ENCODE results near the gene FAM53A.
"Not testable (repeated sequence)": the region's sequence is repeated elsewhere in the genome, so short reads cannot be mapped to it uniquely, and the experiment has no call there.

FAM53A gene

GRCh38 chr4:1686440-1687036 lies 2.4 kb upstream of the FAM53A start:
- DNase-seq (ENCODE audit: low spot score) = no peak

- peak; percentile 74 for DNase-seq (ENCODE audit: low spot score)
Measured at GRCh38 chr4:1685235-1686150, 1.4 kb upstream of the FAM53A start.

- no peak for DNase-seq (ENCODE audit: low spot score)
Measured at GRCh38 chr4:1684506-1685234, 557 bp upstream of the FAM53A start.

- no peak for DNase-seq (ENCODE audit: low spot score)
Measured at GRCh38 chr4:1683261-1683735, 815 bp downstream of the FAM53A start.

DNA sequence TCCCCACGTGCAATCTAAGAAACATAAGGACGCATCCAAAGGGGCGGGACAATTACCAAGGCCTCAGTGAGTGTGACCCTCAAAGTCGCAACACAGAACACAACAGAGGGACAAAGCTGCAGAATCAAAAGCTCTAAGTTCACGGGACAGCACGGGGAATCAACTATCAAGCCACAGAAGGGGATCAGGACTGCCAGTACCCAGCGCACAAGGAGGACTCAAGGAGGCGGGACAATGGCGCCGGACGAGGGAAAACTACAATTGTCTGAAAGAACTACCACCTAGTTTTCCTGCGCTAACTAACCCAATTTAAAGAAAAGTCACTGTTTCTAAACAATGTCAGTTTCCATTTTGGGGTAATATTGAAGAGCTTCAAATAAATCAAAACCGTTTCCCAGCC lies 1.3 kb downstream of the FAM53A start:
- no peak for DNase-seq (ENCODE audit: low spot score)

DNA sequence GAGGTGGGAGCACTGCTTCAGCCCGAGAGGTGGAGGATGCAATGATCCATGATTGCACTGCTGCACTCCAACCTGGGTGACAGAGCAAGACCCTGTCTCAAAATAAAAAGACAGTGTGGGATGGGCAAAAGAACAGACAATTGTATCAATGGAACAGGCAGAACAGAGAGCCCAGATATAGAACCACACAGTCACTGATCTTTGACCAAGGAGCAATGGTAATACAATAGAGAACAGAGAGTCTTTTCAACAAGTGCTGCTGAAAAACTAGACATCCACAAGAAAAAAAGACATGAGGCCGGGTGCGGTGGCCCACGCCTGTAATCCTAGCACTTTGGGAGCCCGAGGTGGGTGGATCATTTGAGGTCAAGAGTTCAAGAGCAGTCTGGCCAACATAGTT lies 5.9 kb downstream of the FAM53A start:
- DNase-seq (ENCODE audit: low spot score) = no peak

- DNase-seq (ENCODE audit: low spot score) = no peak
Measured at GRCh38 chr4:1676605-1677525, 7.2 kb downstream of the FAM53A start.

GRCh38 chr4:1675802-1676137 lies 8.3 kb downstream of the FAM53A start:
- no peak for DNase-seq (ENCODE audit: low spot score)

DNA sequence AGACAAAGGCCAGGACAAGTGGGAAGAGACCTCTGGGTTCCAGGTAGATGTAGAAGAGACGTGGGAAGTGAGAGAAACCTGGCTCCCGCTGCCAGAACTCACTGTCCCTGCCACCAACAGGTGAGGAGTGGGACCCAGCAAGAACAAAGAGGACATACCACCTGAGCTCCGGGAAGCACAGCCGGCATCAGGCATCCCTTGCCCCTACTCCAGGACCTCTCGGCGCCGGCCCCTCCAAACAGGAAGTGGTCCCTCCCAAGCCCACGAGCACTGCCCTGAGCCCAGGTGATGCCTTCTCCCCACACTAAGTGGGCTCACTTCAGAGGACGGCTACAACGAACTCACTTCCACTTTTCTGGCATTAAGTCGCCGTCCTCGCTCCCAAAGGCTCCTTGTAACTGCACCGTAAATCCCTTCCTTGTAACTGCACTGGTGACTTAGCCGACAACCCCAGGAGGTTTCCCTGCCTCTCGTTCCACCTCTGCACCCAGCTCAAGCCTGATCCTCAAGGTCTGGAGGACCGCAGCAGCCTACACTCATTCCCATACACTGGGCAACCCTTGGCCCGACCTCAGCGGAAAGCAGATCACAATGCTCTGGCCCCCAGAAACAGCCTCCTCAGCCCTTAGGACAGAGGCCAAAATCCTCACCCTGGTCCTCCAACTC lies 8.8 kb downstream of the FAM53A start:
- DNase-seq (ENCODE audit: low spot score) = no peak

GRCh38 chr4:1674682-1675081 lies 9.4 kb downstream of the FAM53A start:
- no peak for DNase-seq (ENCODE audit: low spot score)

- DNase-seq (ENCODE audit: low spot score) = no peak
Measured at GRCh38 chr4:1673671-1674070, 10.4 kb downstream of the FAM53A start.

GRCh38 chr4:1671011-1671410 lies 13.1 kb downstream of the FAM53A start:
- DNase-seq (ENCODE audit: low spot score) = not testable (repeated sequence)

GRCh38 chr4:1670279-1670678 lies 13.8 kb downstream of the FAM53A start:
- DNase-seq (ENCODE audit: low spot score) = no peak

DNA sequence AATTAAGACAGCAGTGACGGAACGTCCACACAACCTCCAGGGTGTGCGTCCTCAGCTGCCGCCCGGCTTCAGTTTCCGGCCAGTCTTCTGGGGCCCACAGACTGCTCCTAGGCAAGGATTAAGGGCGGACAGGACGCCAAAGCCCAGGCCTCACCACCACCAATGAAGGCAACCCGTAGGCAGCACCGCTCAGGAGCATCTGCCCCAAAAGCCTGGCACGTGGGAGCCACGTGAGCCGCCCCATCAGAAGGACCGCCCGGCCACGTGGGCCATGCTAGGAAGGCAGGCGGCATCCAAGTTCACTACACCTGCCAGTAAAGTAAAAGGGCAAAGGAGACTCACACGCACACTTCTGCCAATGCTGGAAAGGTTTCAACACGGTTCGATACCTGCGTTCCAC lies 14.3 kb downstream of the FAM53A start:
- DNase-seq (ENCODE audit: low spot score) = no peak

- no peak for DNase-seq (ENCODE audit: low spot score)
Measured at GRCh38 chr4:1669270-1669669, 14.8 kb downstream of the FAM53A start.

- no peak for DNase-seq (ENCODE audit: low spot score)
Measured at GRCh38 chr4:1668488-1668840, 15.6 kb downstream of the FAM53A start.

- DNase-seq (ENCODE audit: low spot score) = no peak
Measured at GRCh38 chr4:1667273-1667672, 16.8 kb downstream of the FAM53A start.

DNA sequence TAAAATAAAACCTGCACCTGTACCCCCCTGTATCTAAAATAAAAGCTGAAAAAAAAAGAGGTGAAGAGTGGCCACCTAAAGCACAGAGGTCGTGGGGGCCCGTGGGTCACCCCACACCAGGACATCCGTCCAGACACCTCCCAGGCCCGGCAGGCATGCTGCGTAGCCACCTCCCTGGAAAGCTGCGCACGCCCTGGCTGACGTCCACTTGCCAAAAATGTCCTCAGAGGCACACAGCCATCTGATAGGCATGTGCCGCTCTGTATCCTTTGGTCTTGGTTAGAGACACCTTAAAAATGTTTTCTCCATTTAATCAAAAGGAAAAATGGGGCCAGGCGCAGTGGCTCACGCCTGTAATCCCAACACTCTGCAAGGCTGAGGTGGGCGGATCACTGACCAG lies 17.7 kb downstream of the FAM53A start:
- no peak for DNase-seq (ENCODE audit: low spot score)

DNA sequence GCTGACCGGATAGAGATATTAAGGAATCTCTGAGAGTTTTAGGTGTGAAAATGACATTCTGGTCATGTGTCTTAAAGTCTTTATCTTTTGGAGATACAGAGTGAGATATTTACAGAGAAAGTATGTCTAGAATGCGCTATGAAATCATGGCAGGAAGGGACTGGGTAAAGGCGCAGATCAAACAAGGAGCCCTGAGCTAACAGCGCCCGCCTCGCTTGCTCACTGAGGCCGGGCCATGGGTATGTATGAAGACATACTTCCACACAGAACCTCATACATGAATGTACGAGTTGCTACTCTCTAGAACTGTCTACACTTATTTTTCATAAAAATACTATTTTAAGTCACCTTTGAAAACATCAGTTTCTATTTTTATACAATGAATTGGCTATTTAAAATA lies 20.0 kb downstream of the FAM53A start:
- DNase-seq (ENCODE audit: low spot score) = no peak

DNA sequence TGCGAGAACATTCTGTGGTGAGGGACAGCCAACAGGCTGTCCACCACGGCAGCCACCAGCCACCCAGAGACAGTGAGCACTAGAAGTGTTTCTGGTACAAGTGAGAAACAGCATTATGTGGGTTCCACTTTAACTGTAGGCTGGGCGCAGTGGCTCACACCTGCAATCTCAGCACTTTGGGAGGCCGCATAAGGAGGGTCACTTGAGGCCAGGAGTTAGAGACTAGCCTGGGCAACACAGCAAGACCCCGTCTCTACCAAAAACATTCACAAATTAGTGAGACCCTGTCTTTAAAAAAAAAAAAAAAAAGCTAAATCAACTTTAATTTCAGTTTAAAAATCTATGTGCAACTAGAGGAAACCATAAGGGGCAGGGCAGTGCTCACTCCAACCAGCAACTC lies 20.6 kb downstream of the FAM53A start:
- no peak for DNase-seq (ENCODE audit: low spot score)

DNA sequence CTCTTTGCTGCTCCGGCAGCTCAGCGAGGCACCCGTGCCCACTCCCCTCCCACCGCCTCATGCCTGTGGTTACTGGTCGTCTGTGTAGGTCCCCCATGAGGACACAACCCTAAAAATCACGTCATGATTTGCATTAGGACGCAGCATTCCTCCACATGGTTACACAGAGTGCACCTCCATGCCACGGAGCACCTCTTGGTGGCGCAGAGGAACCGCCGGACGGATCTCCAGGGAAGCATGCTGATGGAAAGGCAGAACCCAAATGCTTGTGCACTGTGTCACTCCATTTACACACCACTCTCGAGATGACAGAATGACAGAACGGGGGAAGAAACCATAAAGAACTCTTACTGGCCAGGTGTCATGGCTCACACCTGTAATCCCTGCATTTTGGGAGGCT lies 22.4 kb downstream of the FAM53A start:
- DNase-seq (ENCODE audit: low spot score) = no peak
